IMR-90 (cell line): ENCODE results near the gene GRIN2A. TPM values are rescaled to one million over a fixed set of nuclear protein-coding genes. Genes with fewer than 3 reads are reported as not detected.

Source experiments
- ATAC-seq: fragments of 200-7000 bp; cut with Tn5 transposase; 2 replicates; pipeline ENCODE4 v1.9.1; 2020; ENCODE audit warnings: low read depth, mild to moderate bottlenecking, moderate library complexity
- BruUV-seq: library from RNA; stranded (reverse); fragments of 400-500 nt; replicated peaks from 2 replicates; lab custom pipeline; 2021; lab: Mats Ljungman, UMichigan
- CTCF ChIA-PET: fragments of 300-600 bp; formaldehyde crosslinking; extraction: SDS; loops from one replicate; lab custom pipeline; 2021; ENCODE audit warnings: antibody characterized with exemption; lab: Yijun Ruan, JAX
- POLR2A ChIA-PET: fragments of 300-600 bp; sonication (Branson Sonifier 250); formaldehyde crosslinking; loops from one replicate; lab custom pipeline; 2022; ENCODE audit warnings: antibody characterized with exemption; ENCODE audit not compliant: unreplicated experiment; lab: Charles Lee
- DNase-seq: peaks from one replicate; pipeline ENCODE4 v3.0.0; 2013
- H2AFZ ChIP-seq: replicated peaks from 2 replicates; pipeline ENCODE3; 2013; ENCODE audit warnings: low read length, mild to moderate bottlenecking; ENCODE audit not compliant: poor library complexity
- H2AK5ac ChIP-seq: 2 replicates; pipeline ENCODE4 v1.6.1; 2013; ENCODE audit warnings: low read depth, low read length, inconsistent platforms
- H2AK9ac ChIP-seq: replicated peaks from 2 replicates; pipeline ENCODE3; 2013; ENCODE audit warnings: mild to moderate bottlenecking, low read depth, low read length, moderate library complexity; ENCODE audit not compliant: poor library complexity
- H2BK120ac ChIP-seq: 2 replicates; pipeline ENCODE4 v1.6.1; 2013; ENCODE audit warnings: low read depth, low read length, inconsistent platforms
- H2BK15ac ChIP-seq: 3 replicates; pipeline ENCODE4 v1.6.1; 2013; ENCODE audit warnings: low read depth, low read length, inconsistent platforms
- H2BK20ac ChIP-seq: 2 replicates; pipeline ENCODE4 v1.6.1; 2013; ENCODE audit warnings: low read depth, mild to moderate bottlenecking, inconsistent platforms, low read length, moderate library complexity
- H2BK5ac ChIP-seq: 2 replicates; pipeline ENCODE4 v1.6.1; 2013; ENCODE audit warnings: mild to moderate bottlenecking, low read depth, low read length, inconsistent platforms; ENCODE audit not compliant: poor library complexity, severe bottlenecking
- H3K14ac ChIP-seq: replicated peaks from 2 replicates; pipeline ENCODE4 v1.6.1; 2013; ENCODE audit warnings: low read depth, low read length, inconsistent platforms
- H3K18ac ChIP-seq: 2 replicates; pipeline ENCODE4 v1.6.1; 2013; ENCODE audit warnings: low read depth, low read length, control low read depth
- H3K23ac ChIP-seq: 2 replicates; pipeline ENCODE4 v1.6.1; 2013; ENCODE audit warnings: low read depth, low read length, inconsistent platforms
- H3K27ac ChIP-seq: 2 replicates; pipeline ENCODE4 v1.5.1; 2013; ENCODE audit warnings: mild to moderate bottlenecking, control low read depth, low read length; ENCODE audit not compliant: insufficient read depth
- H3K27me3 ChIP-seq: 2 replicates; pipeline ENCODE4 v1.6.1; 2013; ENCODE audit warnings: low read length; ENCODE audit not compliant: control insufficient read depth, insufficient read depth
- H3K36me3 ChIP-seq: 2 replicates; pipeline ENCODE4 v1.6.1; 2013; ENCODE audit warnings: low read length, mixed read lengths; ENCODE audit not compliant: control insufficient read depth, insufficient read depth
- H3K4ac ChIP-seq: 2 replicates; pipeline ENCODE4 v1.6.1; 2013; ENCODE audit warnings: low read depth, low read length, inconsistent platforms
- H3K4me1 ChIP-seq: 2 replicates; pipeline ENCODE4 v1.6.1; 2013; ENCODE audit warnings: low read length, mixed read lengths; ENCODE audit not compliant: control insufficient read depth, insufficient read depth
- H3K4me2 ChIP-seq: 2 replicates; pipeline ENCODE4 v1.6.1; 2013; ENCODE audit warnings: low read depth, mild to moderate bottlenecking, control low read depth, low read length, moderate library complexity
- H3K4me3 ChIP-seq: 2 replicates; pipeline ENCODE4 v1.5.1; 2013; ENCODE audit warnings: low read depth, mild to moderate bottlenecking, control low read depth, low read length, moderate library complexity; ENCODE audit not compliant: insufficient read depth
- H3K56ac ChIP-seq: 2 replicates; pipeline ENCODE4 v1.6.1; 2013; ENCODE audit warnings: low read length, inconsistent platforms; ENCODE audit not compliant: insufficient read depth; ENCODE audit errors: extremely low read depth
- H3K79me1 ChIP-seq, 2 experiments: 2 replicates each; pipeline ENCODE4 v1.6.1; 2013; ENCODE audit warnings: low read length in 2 of 2, inconsistent platforms in 1 of 2, low read depth in 1 of 2
- H3K9ac ChIP-seq: 2 replicates; pipeline ENCODE4 v1.6.1; 2013; ENCODE audit warnings: low read depth, low read length, control low read depth
- H3K9me1 ChIP-seq: 2 replicates; pipeline ENCODE4 v1.6.1; 2013; ENCODE audit warnings: low read length, inconsistent platforms; ENCODE audit not compliant: insufficient read depth
- H3K9me3 ChIP-seq: 2 replicates; pipeline ENCODE4 v1.6.1; 2013; ENCODE audit warnings: low read length; ENCODE audit not compliant: control insufficient read depth, insufficient read depth
- H4K20me1 ChIP-seq: 2 replicates; pipeline ENCODE4 v1.6.1; 2013; ENCODE audit warnings: low read length, inconsistent platforms; ENCODE audit not compliant: insufficient read depth
- H4K5ac ChIP-seq: 2 replicates; pipeline ENCODE4 v1.6.1; 2013; ENCODE audit warnings: mild to moderate bottlenecking, low read depth, low read length, control low read depth
- H4K8ac ChIP-seq, 2 experiments: 2 replicates each; pipeline ENCODE4 v1.6.1; 2013; ENCODE audit warnings: low read depth in 2 of 2, low read length in 2 of 2, control low read depth in 1 of 2, inconsistent platforms in 1 of 2
- H4K91ac ChIP-seq: 2 replicates; pipeline ENCODE4 v1.6.1; 2013; ENCODE audit warnings: low read depth, low read length, inconsistent platforms; ENCODE audit not compliant: insufficient read depth
- POLR2A ChIP-seq: IDR thresholded peaks from 2 replicates; pipeline ENCODE4 v1.6.1; 2012; ENCODE audit warnings: mild to moderate bottlenecking, low read depth, low read length
- RCOR1 ChIP-seq: IDR thresholded peaks from 2 replicates; pipeline ENCODE4 v1.6.1; 2012; ENCODE audit warnings: mild to moderate bottlenecking, low read length, improper control_type of control experiment; ENCODE audit not compliant: insufficient replicate concordance
- RFX5 ChIP-seq: IDR thresholded peaks from 2 replicates; pipeline ENCODE4 v1.8.0; 2012; ENCODE audit warnings: low read depth, mild to moderate bottlenecking, low read length, moderate library complexity
- WGBS, 2 experiments: methylation state at CpG; one replicate each; pipeline versions ENCODE4 v1.1.5 to v1.1.7; 2013; ENCODE audit warnings: missing lambda C conversion rate in 2 of 2; ENCODE audit not compliant: insufficient read length in 1 of 2; ENCODE audit errors: extremely low coverage in 2 of 2; 5-methylcytosine and 5-hydroxymethylcytosine counted together
- dilution Hi-C: fragments of 300-500 bp; cut with HindIII; formaldehyde crosslinking; loops from one replicate; pipeline ENCODE4 v1.14.3; 2018; ENCODE audit warnings: low sequenced_read_pairs; ENCODE audit not compliant: unreplicated experiment
- in situ Hi-C: fragments of 300-500 bp; cut with MboI; formaldehyde crosslinking; loops from 3 replicates; pipeline ENCODE4 v1.14.3; 2019; ENCODE audit warnings: low sequenced_read_pairs, inconsistent platforms, mixed read lengths
- intact Hi-C: fragments of 100-400 bp; cut with micrococcal nuclease; formaldehyde crosslinking; loops from 2 replicates; pipeline ENCODE4 v1.10.0; 2022
- polyA plus RNA-seq, 3 experiments: library from polyadenylated mRNA; depleted of rRNA; stranded (reverse); fragments of >200 nt; gene quantifications; 2 replicates each; pipeline ENCODE4 v1.2.3, GENCODE V29; 2012; ENCODE audit warnings: low replicate concordance in 1 of 3
- total RNA-seq: library from RNA; depleted of rRNA; stranded (reverse); fragments of >200 nt; gene quantifications from 2 replicates; pipeline ENCODE4 v1.2.3, GENCODE V29; 2012

GRIN2A gene
- total and polyA plus RNA-seq, 2 of the 4 experiments (the other 2 are of a cell fraction) = under 0.01 TPM; not detected in 1

DNA sequence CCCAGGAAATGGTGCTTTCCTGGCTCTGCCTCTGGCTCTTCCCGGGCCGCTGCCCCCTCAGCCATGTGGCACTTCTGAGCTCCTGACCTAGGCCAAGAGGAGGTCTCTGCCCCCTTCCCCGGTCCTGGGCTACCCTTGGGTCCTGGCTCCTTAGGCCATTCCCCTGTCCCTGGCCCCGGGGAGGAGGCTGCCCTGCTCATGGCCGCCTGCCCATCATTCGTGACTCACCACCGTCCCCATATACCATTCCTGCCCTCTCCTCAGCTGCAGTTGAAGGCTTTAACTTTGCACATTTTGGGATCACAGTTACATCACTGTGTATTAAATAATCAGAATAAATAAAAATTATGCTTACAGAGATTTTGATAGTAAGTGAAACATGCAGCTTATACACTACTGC lies 69.0 kb downstream of the GRIN2A start:
- ATAC-seq = no peak
- intact Hi-C loops = no loop called here
- H4K8ac ChIP-seq = no peak overlapping the region

More for the DNA sequence above, 69.0 kb downstream of the GRIN2A start:
- no peak overlapping the region for H4K5ac ChIP-seq
- H3K27me3 ChIP-seq = no peaks in the 10 kb centered on the region
- H3K4me3 ChIP-seq = no peak overlapping the region
- H3K56ac ChIP-seq = no peak overlapping the region
- dilution Hi-C loops (no loop called here), in situ Hi-C loops (no loop called here)
- no peak overlapping the region for H2BK20ac ChIP-seq
- no peaks in the 10 kb centered on the region for H4K20me1 ChIP-seq
- H3K9ac ChIP-seq = no peak overlapping the region
- POLR2A ChIA-PET = no interaction called here
- peaks cover 13% of the 10 kb centered on the region for H3K9me3 ChIP-seq
- DNase-seq = no peak
- H3K36me3 ChIP-seq = no peaks in the 10 kb centered on the region
- CTCF ChIA-PET = no interaction called here
- no peak overlapping the region for H3K4ac ChIP-seq
- no peak overlapping the region for H2BK120ac ChIP-seq
- H3K27ac ChIP-seq = no peak overlapping the region
- H2AFZ ChIP-seq = no peak overlapping the region
- H4K91ac ChIP-seq = no peak overlapping the region
- WGBS, 2 experiments = 33% methylated on average over 1 of the region's 7 CpGs; no CpG with 5 or more reads in 1 of the 2 experiments
- H2AK5ac ChIP-seq = no peak overlapping the region
- no peak overlapping the region for H3K14ac ChIP-seq
- no peak for TF ChIP-seq POLR2A
- no peak for TF ChIP-seq RCOR1
- TF ChIP-seq RFX5 = no peak
- no peak overlapping the region for H2BK15ac ChIP-seq
- no TSS peak for BruUV-seq
- no peak overlapping the region for H2BK5ac ChIP-seq
- no peaks in the 10 kb centered on the region for H3K79me1 ChIP-seq
- H3K18ac ChIP-seq = no peak overlapping the region
- H2AK9ac ChIP-seq = no peak overlapping the region
- no peaks in the 10 kb centered on the region for H3K4me1 ChIP-seq
- no peak overlapping the region for H3K4me2 ChIP-seq
- no peaks in the 10 kb centered on the region for H3K9me1 ChIP-seq
- H3K23ac ChIP-seq = no peak overlapping the region
